SK-N-SH (cell line): ENCODE data around the gene EEFSEC. TPM values are rescaled to one million over a fixed set of nuclear protein-coding genes. Genes with fewer than 3 reads are reported as not detected.

ENCODE experiments used
- CTCF ChIA-PET: fragments of 300-600, 350-600 bp; formaldehyde crosslinking; extraction: SDS; loops from one replicate; lab custom pipeline; 2021; lab: Yijun Ruan, JAX
- POLR2A ChIA-PET: fragments of 350-600 bp; sonication (Branson Sonifier 250); formaldehyde crosslinking; extraction: SDS; loops from one replicate; lab custom pipeline; 2020; ENCODE audit warnings: antibody characterized with exemption, inconsistent platforms; lab: Yijun Ruan, JAX
- DNase-seq: peaks from one replicate; pipeline ENCODE4 v3.0.0; 2012
- H2AFZ ChIP-seq: fragments of 200-600 bp; sonication (generic); 2 replicates; pipeline ENCODE4 v1.8.1; 2016; ENCODE audit warnings: antibody characterized with exemption, mild to moderate bottlenecking, low read depth
- H3F3A ChIP-seq: fragments of 200-600 bp; sonication (generic); replicated peaks from 2 replicates; pipeline ENCODE3; 2016; ENCODE audit warnings: antibody characterized with exemption, mild to moderate bottlenecking; ENCODE audit not compliant: insufficient read depth
- H3K27ac ChIP-seq, 2 experiments: fragments of 200-500 bp in 1 of 2; fragments of 200-600 bp in 1 of 2; sonication (Bioruptor generic) in 1 of 2; sonication (generic), shearing (Covaris generic) in 1 of 2; 2 replicates each; pipeline versions ENCODE4 v1.5.1 to v1.6.1; 2014 to 2016; ENCODE audit warnings: low read depth in 2 of 2, inconsistent platforms in 1 of 2, low read length in 1 of 2, mild to moderate bottlenecking in 1 of 2, mixed read lengths in 1 of 2
- H3K27me3 ChIP-seq: fragments of 200-600 bp; sonication (generic), shearing (Covaris generic); 2 replicates; pipeline ENCODE4 v1.6.1; 2016; ENCODE audit warnings: mixed run types; ENCODE audit not compliant: insufficient read depth
- H3K36me3 ChIP-seq, 2 experiments: fragments of 200-500 bp in 1 of 2; fragments of 200-600 bp in 1 of 2; sonication (Bioruptor generic) in 1 of 2; sonication (generic) in 1 of 2; replicated peaks in 1 of 2; 2 replicates each; pipeline versions ENCODE3 to v1.5.1; 2014 to 2016; ENCODE audit warnings: low read length in 1 of 2, mild to moderate bottlenecking in 1 of 2; ENCODE audit not compliant: insufficient read depth in 2 of 2, control insufficient read depth in 1 of 2
- H3K4me1 ChIP-seq, 2 experiments: fragments of 200-500 bp in 1 of 2; fragments of 200-600 bp in 1 of 2; sonication (Bioruptor generic) in 1 of 2; sonication (generic), shearing (Covaris generic) in 1 of 2; 2 replicates each; pipeline versions ENCODE4 v1.5.1 to v1.6.1; 2014 to 2016; ENCODE audit warnings: low read depth in 1 of 2, low read length in 1 of 2, mixed run types in 1 of 2; ENCODE audit not compliant: insufficient read depth in 2 of 2, control insufficient read depth in 1 of 2
- H3K4me2 ChIP-seq: fragments of 200-600 bp; sonication (generic), shearing (Covaris generic); 2 replicates; pipeline ENCODE4 v1.6.1; 2017; ENCODE audit warnings: mixed run types
- H3K4me3 ChIP-seq, 2 experiments: fragments of 200-500 bp in 1 of 2; fragments of 200-600 bp in 1 of 2; sonication (Bioruptor generic) in 1 of 2; sonication (generic), shearing (Covaris generic) in 1 of 2; 2 replicates each; pipeline versions ENCODE4 v1.5.1 to v1.8.1; 2014 to 2016; ENCODE audit warnings: low read depth in 2 of 2, inconsistent platforms in 1 of 2, low read length in 1 of 2, mild to moderate bottlenecking in 1 of 2, mixed read lengths in 1 of 2, moderate library complexity in 1 of 2
- H3K79me2 ChIP-seq: fragments of 200-600 bp; sonication (generic); 2 replicates; pipeline ENCODE4 v1.8.1; 2017; ENCODE audit warnings: mild to moderate bottlenecking; ENCODE audit not compliant: insufficient read depth
- H3K9ac ChIP-seq: fragments of 200-600 bp; sonication (generic); 2 replicates; pipeline ENCODE4 v1.6.1; 2017; ENCODE audit warnings: mixed run types
- H3K9me2 ChIP-seq: fragments of 200-600 bp; sonication (generic); 2 replicates; pipeline ENCODE4 v1.6.1; 2017; ENCODE audit warnings: mixed run types
- H3K9me3 ChIP-seq: fragments of 200-600 bp; sonication (generic); 2 replicates; pipeline ENCODE4 v1.6.1; 2017; ENCODE audit warnings: mixed run types, mild to moderate bottlenecking, moderate library complexity
- H4K20me1 ChIP-seq: fragments of 200-600 bp; sonication (generic); 2 replicates; pipeline ENCODE4 v1.6.1; 2017; ENCODE audit warnings: mild to moderate bottlenecking, mixed run types; ENCODE audit not compliant: insufficient read depth
- CHD2 ChIP-seq: fragments of 150-350 bp; IDR thresholded peaks from 2 replicates; pipeline ENCODE4 v1.6.1; 2018; ENCODE audit warnings: low read length; ENCODE audit not compliant: partially characterized antibody
- ELF1 ChIP-seq: IDR thresholded peaks from 2 replicates; pipeline ENCODE4 v1.4.0; 2012
- EP300 ChIP-seq, 2 experiments: IDR thresholded peaks; 2 replicates each; pipeline versions ENCODE4 v1.4.0 to v1.6.1; 2012; ENCODE audit warnings: borderline replicate concordance in 1 of 2, low read depth in 1 of 2, low read length in 1 of 2
- EZH2phosphoT487 ChIP-seq: fragments of 200-600 bp; sonication (generic); IDR thresholded peaks from 2 replicates; pipeline ENCODE4 v1.6.1; 2017; ENCODE audit warnings: low read depth, mixed run types, mild to moderate bottlenecking, antibody characterized with exemption, moderate library complexity, borderline replicate concordance
- FOSL2 ChIP-seq: IDR thresholded peaks from 2 replicates; pipeline ENCODE4 v1.4.0; 2012; ENCODE audit warnings: low read depth, mild to moderate bottlenecking, moderate library complexity, borderline replicate concordance
- GATA2 ChIP-seq: sonication (generic); formaldehyde crosslinking; IDR thresholded peaks from 2 replicates; pipeline ENCODE4 v1.5.0; 2020; ENCODE audit warnings: mild to moderate bottlenecking, missing genetic modification reagents
- MAX ChIP-seq: IDR thresholded peaks from 2 replicates; pipeline ENCODE4 v1.4.0; 2012; ENCODE audit warnings: low read depth
- MXI1 ChIP-seq: IDR thresholded peaks from 2 replicates; pipeline ENCODE4 v1.6.1; 2012; ENCODE audit warnings: mild to moderate bottlenecking, low read depth, low read length, improper control_type of control experiment
- NFIC ChIP-seq: IDR thresholded peaks from 2 replicates; pipeline ENCODE4 v1.4.0; 2012; ENCODE audit warnings: borderline replicate concordance
- NRF1 ChIP-seq: IDR thresholded peaks from 2 replicates; pipeline ENCODE4 v1.6.1; 2012; ENCODE audit warnings: low read depth, mild to moderate bottlenecking, low read length
- PBX3 ChIP-seq: IDR thresholded peaks from 2 replicates; pipeline ENCODE4; 2012
- RAD21 ChIP-seq: IDR thresholded peaks from 2 replicates; pipeline ENCODE4 v1.6.1; 2012; ENCODE audit warnings: mild to moderate bottlenecking, low read length
- SIN3A ChIP-seq: IDR thresholded peaks from 2 replicates; pipeline ENCODE4 v1.6.1; 2012; ENCODE audit warnings: low read depth, mild to moderate bottlenecking, low read length, moderate library complexity, borderline replicate concordance
- SMC3 ChIP-seq: IDR thresholded peaks from 2 replicates; pipeline ENCODE4 v1.6.1; 2012; ENCODE audit warnings: low read depth, low read length, improper control_type of control experiment
- TCF12 ChIP-seq: IDR thresholded peaks from 2 replicates; pipeline ENCODE4 v1.4.0; 2012
- TEAD4 ChIP-seq: IDR thresholded peaks from 2 replicates; pipeline ENCODE4 v1.4.0; 2012; ENCODE audit warnings: mild to moderate bottlenecking, borderline replicate concordance; ENCODE audit not compliant: insufficient read depth
- YY1 ChIP-seq: IDR thresholded peaks from 2 replicates; pipeline ENCODE4 v1.4.0; 2012; ENCODE audit warnings: low read depth, mild to moderate bottlenecking
- WGBS: methylation state at CpG from one replicate; pipeline ENCODE4 v1.1.6; 2017; ENCODE audit warnings: low lambda C conversion rate; 5-methylcytosine and 5-hydroxymethylcytosine counted together
- polyA plus RNA-seq, 3 experiments: library from polyadenylated mRNA; depleted of rRNA; stranded (reverse); fragments of >200 nt; gene quantifications; 2 replicates each; pipeline ENCODE4 v1.2.3, GENCODE V29; 2012

EEFSEC gene
- polyA plus RNA-seq, 1 of the 3 experiments (the other 2 are of a cell fraction): 12.4 TPM

- CTCF ChIA-PET: interaction anchor here (0.9 to 2.0 kb wide), 5 partner anchors 12 to 87 kb away, joined by 3 to 13 read pairs (median 5); no protein-coding TSS in a partner anchor
- H3K9ac ChIP-seq: no peak overlapping the region
- H2AFZ ChIP-seq: no peak overlapping the region
- TF ChIP-seq EZH2phosphoT487: no peak
- no peak for TF ChIP-seq SMC3
- TF ChIP-seq MXI1: no peak
- TF ChIP-seq NFIC: no peak
- TF ChIP-seq CHD2: no peak
- no peak for TF ChIP-seq PBX3
- TF ChIP-seq YY1: no peak
- TF ChIP-seq GATA2: no peak
- TF ChIP-seq NRF1: no peak
- no peak for TF ChIP-seq FOSL2
- TF ChIP-seq EP300 (IDR thresholded peaks at IDR 0.05; ENCODE audit: borderline replicate concordance in 1 of 2, low read depth in 1 of 2, low read length in 1 of 2): no peak
- TF ChIP-seq MAX: no peak
- TF ChIP-seq SIN3A: no peak
- TF ChIP-seq, all 33 proteins: peak for 0
- H4K20me1 ChIP-seq: no peaks in the 10 kb centered on the region
- POLR2A ChIA-PET: no interaction called here
- no peaks in the 10 kb centered on the region for H3K79me2 ChIP-seq
- no peak for DNase-seq
- H3K4me3 ChIP-seq: no peak overlapping the region
- H3K27ac ChIP-seq: no peak overlapping the region
- WGBS: 92% methylated on average over 6 of the region's 6 CpGs
- H3K9me2 ChIP-seq: no peaks in the 10 kb centered on the region
- H3K27me3 ChIP-seq: no peaks in the 10 kb centered on the region
- peaks cover 0 to 13% of the 10 kb centered on the region in 2 experiments for H3K36me3 ChIP-seq
- no peaks in the 10 kb centered on the region for H3F3A ChIP-seq
- H3K9me3 ChIP-seq: peaks cover 13% of the 10 kb centered on the region; the same call in 1 of the 2 replicates
- H3K4me2 ChIP-seq: no peak overlapping the region
- peaks cover 0 to 16% of the 10 kb centered on the region in 2 experiments; a peak in 1 of 4 replicates for H3K4me1 ChIP-seq
Observed at GRCh38 chr3:128257632-128258031, 104.4 kb downstream of the EEFSEC start.

GRCh38 chr3:128260275-128260674, 107.0 kb downstream of the EEFSEC start:
- POLR2A ChIA-PET: no interaction called here

More at GRCh38 chr3:128260275-128260674, 107.0 kb downstream of the EEFSEC start:
- H3K27ac ChIP-seq: no peak overlapping the region
- 75% methylated on average over 1 of the region's 1 CpG for WGBS
- H4K20me1 ChIP-seq: no peaks in the 10 kb centered on the region
- H3K9me2 ChIP-seq: no peaks in the 10 kb centered on the region
- H3K36me3 ChIP-seq: peaks cover 2 to 13% of the 10 kb centered on the region in 2 experiments
- CTCF ChIA-PET: interaction anchor here (1.7 kb wide), 1 partner anchor 15 kb away, joined by 3 read pairs; no protein-coding TSS in a partner anchor
- no peak overlapping the region for H3K9ac ChIP-seq
- no peak overlapping the region for H3K4me3 ChIP-seq
- no peak overlapping the region for H2AFZ ChIP-seq
- H3F3A ChIP-seq: no peaks in the 10 kb centered on the region
- no peak for DNase-seq
- H3K9me3 ChIP-seq: peaks cover 13% of the 10 kb centered on the region; the same call in 1 of the 2 replicates
- no peaks in the 10 kb centered on the region for H3K79me2 ChIP-seq
- no peaks in the 10 kb centered on the region for H3K27me3 ChIP-seq
- peaks cover 0 to 20% of the 10 kb centered on the region in 2 experiments; a peak in 2 of 4 replicates for H3K4me1 ChIP-seq
- no peak overlapping the region for H3K4me2 ChIP-seq
- TF ChIP-seq RAD21 (no peak), FOSL2 (no peak), CHD2 (no peak), TCF12 (no peak), NFIC (no peak), EP300 (IDR thresholded peaks at IDR 0.05; ENCODE audit: borderline replicate concordance in 1 of 2, low read depth in 1 of 2, low read length in 1 of 2) (no peak), ELF1 (no peak), TEAD4 (no peak)
